DMS53 (cell line): ENCODE measurements around the gene TMEM94.
A peak's percentile ranks its signal among the peaks of the same experiment; 100 is the strongest.
"Not testable (repeated sequence)": the region's sequence is repeated elsewhere in the genome, so short reads cannot be mapped to it uniquely, and the experiment has no call there.

Experiments used
- DNase-seq: peaks from one replicate; lab custom pipeline; 2025; lab: John Stamatoyannopoulos, UW

TMEM94 gene

DNA sequence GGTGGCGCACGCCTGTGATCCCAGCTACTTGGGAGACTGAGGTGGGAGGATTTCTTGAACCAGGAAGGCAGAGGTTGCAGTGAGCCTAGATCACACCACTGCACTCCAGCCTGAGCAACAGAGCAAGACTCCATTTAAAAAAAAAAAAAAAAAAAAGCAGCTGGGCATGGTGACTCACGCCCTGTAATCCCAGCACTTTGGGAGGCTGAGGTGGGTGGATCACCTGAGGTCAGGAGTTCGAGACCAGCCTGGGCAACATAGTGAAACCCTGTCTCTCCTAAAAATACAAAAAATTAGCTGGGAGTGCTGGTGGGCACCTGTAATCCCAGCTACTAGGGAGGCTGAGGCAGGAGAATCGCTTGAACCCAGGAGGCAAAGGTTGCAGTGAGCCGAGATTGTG is 10.5 kb upstream of the TMEM94 start:
- not testable (repeated sequence) for DNase-seq

DNA sequence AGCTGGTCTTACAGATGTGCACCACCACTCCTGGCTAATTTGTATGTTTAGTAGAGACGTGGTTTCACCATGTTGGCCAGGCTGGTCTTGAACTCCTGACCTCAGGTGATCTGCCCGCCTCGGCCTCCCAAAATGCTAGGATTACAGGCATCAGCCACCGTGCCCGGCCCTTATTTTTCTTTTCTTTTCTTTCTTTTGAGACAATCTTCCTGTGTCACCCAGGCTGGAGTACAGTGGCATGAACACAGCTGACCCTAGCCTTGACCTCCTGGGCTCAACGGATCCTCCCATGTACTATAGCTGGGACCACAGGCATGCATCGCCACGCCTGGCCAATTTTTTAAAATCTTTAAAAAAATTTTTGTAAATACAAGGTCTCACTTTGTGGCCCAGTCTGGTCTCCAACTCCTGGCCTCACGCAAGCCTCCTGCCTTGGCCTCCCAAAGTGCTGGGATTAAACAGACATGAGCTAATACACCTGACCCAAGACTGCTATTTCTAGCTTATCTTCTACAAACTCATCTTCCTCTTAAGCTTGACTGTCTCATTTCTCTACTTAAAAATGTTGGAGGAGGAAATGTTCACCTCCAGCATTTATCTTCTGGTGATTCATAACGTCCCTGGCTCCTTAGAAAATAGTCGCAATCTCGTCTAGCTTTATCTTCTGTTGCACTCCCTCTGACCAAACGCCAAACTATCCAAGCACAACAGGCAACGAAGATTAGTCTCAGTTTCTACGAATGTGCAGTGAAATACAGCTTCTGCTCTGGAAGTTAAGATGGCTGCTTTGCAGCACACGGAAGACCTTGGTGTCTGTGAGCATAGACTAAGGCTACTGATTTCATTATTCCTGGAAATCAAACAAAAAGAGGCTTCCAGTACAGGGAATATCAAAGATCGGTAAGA is 8.2 kb upstream of the TMEM94 start:
- DNase-seq: no peak

DNA sequence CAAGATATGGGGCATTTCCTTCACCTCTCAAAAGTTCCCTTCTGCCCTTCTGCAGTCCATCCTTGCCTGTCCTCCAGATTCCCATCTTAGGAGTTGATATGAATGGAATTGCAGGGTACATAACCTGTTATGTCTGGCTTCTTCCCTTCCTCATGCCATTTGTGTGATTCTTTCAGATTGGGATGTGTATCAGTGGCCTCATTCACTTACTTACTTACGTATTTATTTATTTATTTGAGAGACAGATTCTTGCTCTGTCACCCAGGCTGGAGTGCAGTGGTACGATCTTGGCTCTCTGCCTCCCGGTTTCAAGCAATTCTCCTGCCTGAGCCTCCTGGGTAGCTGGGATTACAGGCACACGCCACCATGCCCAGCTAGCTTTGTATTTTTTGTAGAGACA is 6.2 kb upstream of the TMEM94 start:
- no peak for DNase-seq

DNA sequence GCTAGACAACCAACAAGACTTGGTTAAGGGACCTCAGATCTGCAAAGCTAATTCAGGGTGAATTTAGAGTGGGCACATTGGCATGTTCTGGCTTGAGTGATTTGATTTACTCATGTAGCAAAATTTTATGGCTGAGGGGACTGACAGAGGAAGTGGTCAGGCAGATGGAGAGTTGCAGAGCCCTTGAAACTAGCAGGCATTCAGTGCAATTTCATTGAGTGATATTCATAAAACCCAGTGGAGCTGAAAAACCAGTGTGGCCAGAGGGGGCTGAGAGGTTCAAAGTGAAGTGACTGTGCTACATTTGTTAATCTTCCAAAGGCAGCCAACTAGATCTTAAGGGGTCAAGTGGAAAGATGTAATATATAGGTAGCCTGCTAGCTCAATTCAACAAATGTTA is 2.2 kb upstream of the TMEM94 start:
- DNase-seq: no peak

DNA sequence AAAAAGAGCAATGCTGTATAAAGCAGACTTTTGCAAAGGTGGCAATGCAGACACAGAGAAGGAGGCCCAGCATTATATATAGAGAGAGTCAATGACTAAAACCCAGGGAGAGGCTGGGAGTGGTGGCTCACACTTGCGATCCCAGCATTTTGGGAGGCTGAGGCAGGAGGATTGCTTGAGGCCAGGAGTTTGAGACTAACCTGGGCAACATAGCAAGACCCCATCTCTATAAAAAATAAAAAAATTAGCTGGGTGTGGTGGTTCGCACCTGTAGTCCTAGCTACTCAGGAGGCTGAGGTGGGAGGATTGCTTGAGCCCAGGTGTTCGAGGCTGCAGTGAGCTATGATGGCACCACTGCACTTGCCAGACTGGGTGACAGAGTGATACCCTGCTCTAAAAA is 1.8 kb upstream of the TMEM94 start:
- not testable (repeated sequence) for DNase-seq

DNA sequence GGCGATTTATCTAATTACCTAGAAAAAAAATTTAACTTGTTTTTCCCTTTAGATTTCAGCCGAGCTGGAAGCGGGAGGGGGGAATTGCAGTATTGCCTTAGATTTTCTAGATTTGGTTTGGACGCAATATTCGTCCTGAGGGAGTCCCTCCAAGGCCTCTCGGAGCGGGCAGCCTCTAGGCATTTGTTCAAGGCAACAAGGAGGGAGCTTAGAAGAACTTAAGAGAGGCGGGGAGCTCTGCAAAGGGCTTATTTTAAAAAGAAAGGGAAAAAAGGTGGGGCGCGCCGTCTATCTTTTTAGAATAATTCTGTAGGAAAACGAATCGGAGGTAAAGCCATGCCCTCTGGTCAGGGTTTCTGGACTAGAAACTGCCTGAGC is 407 bp upstream of the TMEM94 start:
- peak; percentile 85 for DNase-seq

DNA sequence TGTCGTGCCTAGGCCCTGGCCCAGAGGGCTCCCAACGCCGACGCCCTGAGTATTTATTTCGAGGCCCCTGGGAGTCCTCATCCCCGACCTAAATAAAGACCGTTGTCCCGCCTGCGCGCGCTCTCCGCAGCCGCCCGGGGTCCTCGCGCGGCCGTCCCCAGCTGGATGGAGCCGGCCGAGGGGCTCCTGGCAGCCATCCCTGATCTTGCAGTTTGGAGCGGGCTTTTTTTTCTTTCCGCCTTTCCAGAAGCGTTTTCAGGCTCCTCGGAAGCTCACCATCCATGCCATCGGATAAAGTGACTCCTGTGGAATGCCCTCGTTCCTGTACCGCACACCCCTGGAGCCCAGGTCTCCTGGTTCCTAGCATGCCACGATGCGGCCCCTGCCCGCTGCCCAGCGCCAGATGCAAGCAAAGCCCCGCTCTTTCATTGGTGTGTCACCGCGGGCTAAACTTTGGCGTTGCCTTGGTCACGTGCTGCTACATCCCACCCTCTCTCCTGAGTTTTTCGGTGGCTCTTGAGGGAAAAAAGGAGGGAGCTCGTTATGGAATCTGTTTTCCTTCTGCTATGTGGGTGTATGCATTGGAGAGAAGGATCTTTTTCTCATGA is 716 bp downstream of the TMEM94 start:
- peak; percentile 64 for DNase-seq

DNA sequence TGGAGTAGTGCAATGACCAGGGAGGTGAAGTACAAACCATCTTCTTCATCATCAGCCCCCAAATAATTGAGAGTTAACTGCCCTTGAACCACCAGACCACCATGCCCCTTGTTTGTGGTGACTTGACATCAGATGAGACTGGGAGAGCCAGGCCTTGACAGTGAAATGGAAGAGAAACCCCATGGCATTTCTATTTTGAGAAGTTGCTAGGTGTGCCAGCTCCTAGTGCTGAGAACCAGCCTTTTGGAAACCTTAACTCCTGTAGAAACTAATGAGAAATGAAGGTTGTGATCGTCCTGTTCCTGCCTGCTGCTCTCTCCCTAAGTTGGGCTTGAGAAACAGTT is 2.8 kb downstream of the TMEM94 start:
- no peak for DNase-seq

DNA sequence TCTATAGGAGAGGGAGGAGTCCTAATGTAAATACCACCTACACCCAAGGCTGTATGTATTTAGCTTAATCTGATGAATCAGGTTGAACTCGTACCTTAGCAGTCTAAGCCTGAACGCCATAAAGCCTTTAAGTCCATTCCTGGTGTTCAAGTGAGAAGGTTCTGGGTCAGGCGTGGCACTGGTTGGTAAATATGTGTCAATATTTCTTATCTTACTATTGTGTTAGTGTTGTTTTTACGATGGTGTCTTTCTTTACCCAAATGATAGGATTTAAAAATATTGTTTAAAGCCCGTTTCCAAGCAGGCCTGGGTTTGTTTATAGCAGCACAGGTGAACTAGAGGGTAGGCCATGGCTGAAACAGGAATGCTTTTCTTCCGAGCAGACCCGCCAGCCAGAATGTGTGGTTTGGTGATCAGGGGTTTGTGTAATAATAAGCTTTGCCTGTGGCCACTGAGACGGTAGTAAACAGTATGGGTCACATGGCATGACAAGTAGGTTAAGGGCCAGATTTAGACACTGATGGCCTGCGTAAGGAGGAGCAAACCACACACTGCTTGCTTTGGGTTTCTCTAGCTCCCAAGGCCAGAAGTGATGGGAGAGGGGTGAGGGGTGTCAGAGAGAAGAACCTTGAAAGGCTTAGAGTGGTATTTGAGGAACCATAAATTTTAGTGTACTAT is 3.3 kb downstream of the TMEM94 start:
- no peak for DNase-seq

DNA sequence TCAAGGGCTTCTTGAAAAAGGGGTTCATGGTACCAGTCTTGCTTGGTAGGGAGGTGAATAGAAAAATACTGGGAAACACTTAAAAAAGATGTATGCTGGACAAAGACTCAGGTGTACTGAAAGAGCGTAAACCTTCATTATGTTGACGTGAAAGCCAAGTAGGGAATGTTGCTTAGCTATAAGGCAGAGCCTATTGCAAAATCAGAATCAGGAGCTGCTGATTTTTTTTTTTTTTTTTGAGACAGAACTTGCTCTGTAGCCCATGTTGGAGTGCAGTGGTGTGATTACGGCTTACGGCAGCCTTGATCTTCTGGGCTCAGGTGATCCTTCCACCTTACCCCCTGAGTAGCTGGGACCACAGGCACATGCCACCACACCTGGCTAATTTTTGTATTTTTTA is 3.9 kb downstream of the TMEM94 start:
- no peak for DNase-seq

DNA sequence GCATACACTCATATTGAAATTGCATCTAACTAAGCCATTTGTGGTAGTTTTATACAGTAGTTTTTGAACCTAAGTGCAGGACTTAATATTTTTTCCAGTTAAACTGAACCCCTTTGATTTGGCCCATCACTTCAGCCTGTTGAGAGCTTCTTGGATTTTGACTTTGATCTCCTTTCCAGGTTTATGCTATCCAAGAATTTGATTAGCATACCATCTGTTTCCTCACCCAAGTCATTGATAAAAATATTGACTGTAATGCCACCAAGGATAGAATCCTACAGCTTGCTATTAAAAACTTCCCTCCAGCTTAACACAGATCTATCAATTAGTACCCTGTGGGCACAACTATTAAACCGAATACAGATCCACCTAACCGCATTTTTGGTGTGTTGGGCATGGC is 7.2 kb downstream of the TMEM94 start:
- DNase-seq: no peak

DNA sequence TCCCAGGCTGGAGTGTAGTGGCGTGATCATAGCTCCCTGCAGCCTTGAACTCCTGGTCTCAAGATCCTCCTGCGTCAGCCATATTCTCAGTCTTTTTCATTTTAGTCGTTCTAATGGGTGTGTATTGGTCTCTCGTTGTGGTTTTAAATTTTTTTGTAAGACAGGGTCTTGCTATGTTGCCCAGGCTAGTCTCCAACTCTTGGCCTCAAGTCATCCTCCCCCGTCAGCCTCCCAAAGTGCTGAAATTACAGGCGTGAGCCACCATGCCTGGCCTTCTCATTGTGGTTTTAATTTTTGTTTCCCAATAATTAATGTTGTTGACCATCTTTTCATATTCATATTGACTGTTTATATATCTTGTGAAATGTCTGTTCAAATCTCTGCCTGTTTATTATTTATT is 8.6 kb downstream of the TMEM94 start:
- no peak for DNase-seq

DNA sequence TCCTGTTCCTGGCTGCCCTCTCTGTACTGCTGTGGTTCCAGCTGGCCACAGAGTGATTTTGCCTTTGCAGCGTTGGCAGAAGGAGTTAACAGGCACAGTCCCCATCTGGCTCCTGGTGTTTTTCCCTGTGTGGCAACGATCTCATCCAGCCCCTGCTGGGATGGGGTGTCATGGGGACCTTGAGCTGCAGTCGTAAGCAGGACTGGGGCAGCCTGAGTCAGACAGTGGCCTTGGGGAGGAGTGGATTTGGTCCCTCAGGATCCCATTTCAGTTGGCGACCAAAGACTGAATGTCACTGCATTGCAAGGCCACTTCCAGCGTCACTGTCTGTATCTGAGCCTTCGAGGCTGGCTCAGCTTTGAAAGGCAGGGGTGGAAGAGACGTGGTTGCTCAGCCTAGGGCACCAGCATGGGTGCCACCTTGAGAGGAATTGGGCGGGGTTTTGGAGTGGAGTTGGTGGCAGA is 11.9 kb downstream of the TMEM94 start:
- DNase-seq: no peak

DNA sequence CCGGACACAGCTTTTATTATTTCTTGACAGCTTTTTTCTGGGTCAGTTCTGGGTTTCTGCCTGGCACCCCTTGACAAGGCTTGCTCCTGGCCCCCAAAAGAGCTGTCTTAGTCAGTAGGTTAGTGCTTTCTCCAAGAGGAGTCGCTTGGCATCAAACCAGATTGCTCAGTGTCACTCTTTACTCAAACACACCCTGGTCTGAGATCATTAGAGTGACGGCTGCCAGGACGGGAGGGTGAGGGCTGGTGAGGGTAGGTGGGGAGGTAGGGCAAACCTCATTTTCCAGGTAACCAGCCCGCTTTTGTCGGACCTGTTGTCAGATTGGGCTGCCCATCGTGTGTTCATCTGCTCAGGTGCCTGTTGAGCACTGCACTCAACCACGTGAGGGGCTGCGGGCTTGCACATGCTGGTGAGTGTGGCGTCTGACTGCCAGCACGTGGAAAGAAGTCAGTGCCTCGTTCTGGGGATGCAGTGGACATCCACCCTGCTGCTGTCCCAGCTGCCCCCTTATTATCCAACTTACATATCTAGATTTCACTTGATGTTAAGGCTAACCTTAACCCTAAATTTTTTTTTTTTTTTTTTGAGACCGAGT is 12.4 kb downstream of the TMEM94 start:
- DNase-seq: no peak

DNA sequence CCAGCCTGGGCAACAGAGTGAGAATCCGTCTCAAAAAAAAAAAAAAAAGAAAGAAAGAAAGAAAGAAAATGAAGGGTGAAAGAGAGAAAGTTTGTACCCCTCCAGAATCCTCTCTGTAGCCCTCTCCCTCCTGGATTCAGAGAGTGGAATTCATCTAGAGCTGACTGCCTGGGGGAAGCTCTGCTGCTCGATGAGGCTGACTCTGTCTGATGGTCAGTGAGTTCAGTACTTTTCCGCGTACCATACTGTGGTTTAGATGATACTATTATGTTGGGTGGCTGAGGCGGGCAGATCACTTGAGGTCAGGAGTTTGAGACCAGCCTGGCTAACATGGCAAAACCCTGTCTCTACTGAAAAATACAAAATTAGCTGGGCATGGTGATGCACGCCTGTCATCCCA is 14.8 kb downstream of the TMEM94 start:
- DNase-seq: no peak

DNA sequence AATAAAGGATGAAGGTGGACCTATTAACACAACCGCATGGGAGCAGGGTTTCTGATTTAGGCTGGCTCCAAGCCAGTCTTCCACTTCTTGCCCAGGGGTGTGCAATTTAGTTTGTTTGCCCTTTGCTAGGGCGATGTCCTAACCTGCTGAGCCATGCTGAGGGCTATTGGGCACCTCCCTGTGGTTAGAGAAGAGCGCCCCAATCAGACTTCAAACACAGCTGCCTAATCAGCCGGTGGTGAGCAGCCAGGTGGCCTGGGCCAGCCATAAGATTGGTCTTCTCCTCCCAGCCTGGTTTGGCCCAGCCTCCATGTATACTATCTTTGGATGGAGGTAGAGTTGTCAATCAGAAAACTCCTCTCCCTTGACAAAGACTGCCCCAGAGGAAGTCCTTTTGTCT is 15.7 kb downstream of the TMEM94 start:
- no peak for DNase-seq

DNA sequence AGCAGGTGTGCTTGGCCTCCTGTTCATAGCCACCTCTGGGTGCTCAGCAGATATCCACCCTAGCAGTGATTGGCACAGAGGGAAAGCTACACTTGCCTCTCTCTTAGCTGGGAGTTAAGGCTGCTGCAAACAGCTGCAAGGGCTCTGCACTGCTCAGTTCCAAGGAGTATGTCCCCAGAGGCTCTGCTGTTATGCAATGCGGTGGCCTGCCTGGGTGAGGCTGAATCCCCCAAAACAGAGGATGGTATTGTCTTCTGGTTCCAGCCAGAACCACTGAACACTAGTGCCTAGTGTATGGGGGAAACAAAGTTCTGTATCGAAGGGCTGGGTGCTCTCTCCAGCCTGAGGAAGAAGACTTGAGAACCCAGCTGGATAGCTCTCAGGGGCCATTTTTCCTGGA is 16.8 kb downstream of the TMEM94 start:
- DNase-seq: no peak

DNA sequence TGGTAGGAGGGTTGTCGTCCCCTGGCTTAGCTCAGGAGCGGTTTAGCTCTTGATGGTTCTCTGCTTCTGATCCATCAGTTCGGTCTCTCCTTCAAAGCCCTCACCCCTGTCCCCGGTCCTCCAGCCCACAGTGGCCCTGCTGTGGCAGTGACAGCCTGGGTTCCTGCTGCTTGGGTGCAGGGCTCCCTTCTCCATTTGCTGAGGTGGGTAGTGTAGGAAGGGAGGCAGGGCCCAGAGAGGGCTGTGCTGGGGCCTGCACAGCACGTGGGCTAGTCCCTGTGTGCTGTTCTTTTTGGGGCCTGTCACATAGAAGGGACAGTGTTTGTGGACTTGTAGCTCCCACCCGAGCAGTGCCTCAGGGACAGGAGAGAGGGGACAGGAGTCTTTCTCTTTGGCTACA is 18.3 kb downstream of the TMEM94 start:
- DNase-seq: no peak

DNA sequence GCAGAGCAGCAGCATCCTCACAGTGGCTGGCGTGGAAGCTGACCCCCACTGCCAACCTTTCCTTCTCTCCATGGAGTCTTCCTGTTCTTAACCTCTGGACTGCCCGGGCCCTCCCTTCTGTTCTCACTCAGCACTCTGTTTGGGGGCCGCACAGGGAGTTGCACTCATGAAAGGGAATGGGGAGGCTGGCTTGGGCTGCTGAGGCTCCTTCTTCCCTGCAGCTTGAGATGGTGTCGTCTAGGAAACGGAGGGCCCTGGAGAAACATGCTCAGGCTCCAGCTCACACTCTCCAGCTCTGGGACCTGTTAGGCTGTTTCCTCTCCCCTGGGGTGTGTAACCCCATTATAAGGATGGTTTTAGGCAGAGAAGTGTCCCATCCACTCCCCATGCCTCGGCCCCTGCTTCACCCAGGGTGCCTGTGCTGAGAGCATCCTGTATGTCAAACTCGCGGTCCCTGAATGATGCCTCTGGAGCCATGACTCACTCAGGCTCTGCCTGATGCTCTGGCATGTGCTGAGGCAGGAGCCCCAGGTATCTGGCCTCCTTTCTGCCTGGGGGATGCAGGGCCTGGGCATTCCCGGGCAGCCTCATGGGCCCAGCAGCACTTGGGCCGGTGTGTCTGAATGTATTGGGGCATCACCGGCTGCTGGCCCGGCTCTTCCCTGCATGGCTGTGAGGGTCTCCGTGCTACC is 18.9 kb downstream of the TMEM94 start:
- no peak for DNase-seq

DNA sequence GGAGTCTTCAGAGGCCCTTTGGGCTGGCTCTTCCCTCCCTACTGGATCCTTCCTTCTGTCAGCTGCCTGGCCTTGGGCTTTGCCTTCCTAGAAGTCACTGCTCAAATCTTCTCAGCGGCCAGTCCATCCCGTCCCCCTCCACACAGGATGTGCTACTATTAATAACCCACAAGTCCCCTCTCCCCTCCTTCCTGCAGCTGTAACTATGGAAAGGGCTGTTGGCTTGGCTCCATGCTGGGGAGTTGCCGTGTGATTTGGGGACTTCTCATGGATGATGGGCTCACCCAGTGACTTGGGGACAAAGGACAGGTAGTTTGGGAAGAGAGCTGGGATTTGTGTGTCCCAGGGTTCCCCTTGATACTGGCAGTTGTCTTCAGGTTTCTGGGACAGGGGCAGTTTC is 19.4 kb downstream of the TMEM94 start:
- DNase-seq: no peak

DNA sequence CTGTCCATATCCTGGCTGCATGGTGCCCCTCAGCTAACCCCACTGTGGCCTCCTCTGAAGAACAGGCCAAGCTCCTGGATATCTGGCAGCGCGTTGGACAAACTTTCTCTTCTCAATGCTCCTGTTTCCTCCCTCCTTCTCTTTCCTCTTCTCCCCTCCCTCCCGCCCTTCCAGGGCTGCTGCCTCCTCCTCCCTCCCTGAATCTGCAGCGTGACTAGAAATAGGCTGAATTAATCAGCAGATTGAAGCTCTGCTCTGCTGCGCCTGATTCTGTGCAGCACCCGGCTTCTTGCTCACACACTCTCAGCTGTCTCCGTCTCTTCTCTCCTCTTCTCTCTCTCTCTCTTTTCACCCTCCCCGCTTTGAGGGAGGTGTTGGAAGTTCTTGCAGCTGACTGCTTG is 19.8 kb downstream of the TMEM94 start:
- DNase-seq: no peak
